ENCODE results near the gene LRRN3.

- TF ChIP-seq CTCF (IDR thresholded peaks at IDR 0.05; ENCODE audit: poor library complexity) (no peak), EZH2 (IDR thresholded peaks at IDR 0.05; ENCODE audit: borderline replicate concordance) (no peak), EZH2phosphoT487 (IDR thresholded peaks at IDR 0.05; ENCODE audit: low read depth, severe bottlenecking, unreplicated experiment) (no peak)
These were observed 1.7 kb downstream of the LRRN3 start for GRCh38 chr7:111092406-111093236.

All from hepatocyte (in vitro differentiated cells).